NK-92 (cell line): ENCODE results near the gene PCDHB15.
"Not testable (repeated sequence)": the region's sequence is repeated elsewhere in the genome, so short reads cannot be mapped to it uniquely, and the experiment has no call there.

Experiments
- DNase-seq: peaks from one replicate; lab custom pipeline; 2025; ENCODE audit not compliant: unreplicated experiment; lab: John Stamatoyannopoulos, UW

PCDHB15 gene

GRCh38 chr5:141245250-141245717, at the start of gene PCDHB15:
PCDHB15 (plus strand) TSS chr5:141245395; CDS start chr5:141245579, 184 bp downstream.
- no peak for DNase-seq

DNA sequence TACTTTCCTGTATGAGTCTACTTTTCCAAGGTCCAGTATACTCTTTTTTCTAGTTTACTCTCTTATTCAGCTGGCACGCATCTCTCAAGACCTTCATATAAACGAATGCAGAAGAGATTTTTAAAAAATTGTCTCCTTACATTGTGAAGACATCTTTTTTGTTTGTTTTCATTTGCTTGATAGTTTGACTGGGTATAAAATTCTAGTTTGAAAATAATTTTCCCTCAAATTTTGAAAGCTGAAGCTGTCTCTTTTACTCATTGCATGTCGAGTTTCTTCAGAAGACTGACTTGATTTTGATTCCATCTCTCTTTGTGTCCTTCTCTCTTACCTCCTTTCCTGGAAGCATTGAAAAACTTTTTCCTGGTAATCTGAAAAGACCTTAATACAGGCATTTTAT, 48.8 kb upstream of the PCDHB15 start:
- no peak for DNase-seq

GRCh38 chr5:141199359-141200235, 45.6 kb upstream of the PCDHB15 start, which contains the start of gene PCDHB11:
PCDHB11 (plus strand) TSS chr5:141199627; CDS start chr5:141199775, 148 bp downstream.
- no peak for DNase-seq

DNA sequence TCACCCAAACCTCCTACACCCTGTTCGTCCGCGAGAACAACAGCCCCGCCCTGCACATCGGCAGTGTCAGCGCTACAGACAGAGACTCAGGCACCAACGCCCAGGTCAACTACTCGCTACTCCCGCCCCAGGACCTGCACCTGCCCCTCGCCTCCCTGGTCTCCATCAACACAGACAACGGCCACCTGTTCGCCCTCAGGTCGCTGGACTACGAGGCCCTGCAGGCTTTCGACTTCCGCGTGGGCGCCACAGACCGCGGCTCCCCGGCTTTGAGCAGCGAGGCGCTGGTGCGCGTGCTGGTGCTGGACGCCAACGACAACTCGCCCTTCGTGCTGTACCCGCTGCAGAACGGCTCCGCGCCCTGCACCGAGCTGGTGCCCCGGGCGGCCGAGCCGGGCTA, 44.1 kb upstream of the PCDHB15 start:
- DNase-seq = not testable (repeated sequence)

GRCh38 chr5:141201646-141202045, 43.5 kb upstream of the PCDHB15 start:
- DNase-seq = not testable (repeated sequence)

DNA sequence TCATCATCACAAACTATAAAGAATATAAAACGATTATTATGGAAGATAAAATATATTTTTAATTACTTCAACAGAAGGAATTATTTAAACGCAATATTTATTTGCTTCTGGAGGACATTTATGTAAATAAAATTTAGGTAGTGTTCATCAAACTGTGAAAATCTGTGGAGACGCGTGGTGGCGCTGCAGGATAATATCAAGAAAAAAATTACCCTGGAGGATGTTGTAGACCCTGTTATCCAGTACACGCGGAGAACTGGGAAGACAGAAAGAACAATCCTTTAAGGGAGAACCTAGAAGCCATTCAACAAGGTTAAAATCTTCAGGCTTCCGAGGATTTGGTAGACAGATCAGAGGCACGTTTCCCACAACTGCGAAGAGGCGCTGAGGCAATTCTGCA, 36.7 kb upstream of the PCDHB15 start, which contains the start of gene PCDHB12:
TSS of gene PCDHB12 (plus strand) at position 242 of the 400 bp plus-strand sequence. CDS start 189 bp downstream, outside the sequence.
- DNase-seq = no peak

- DNase-seq = not testable (repeated sequence)
Measured at GRCh38 chr5:141210281-141210680, 34.9 kb upstream of the PCDHB15 start.

- not testable (repeated sequence) for DNase-seq
Measured at GRCh38 chr5:141210849-141211248, 34.3 kb upstream of the PCDHB15 start.

- DNase-seq = not testable (repeated sequence)
Measured at GRCh38 chr5:141213656-141214339, 31.4 kb upstream of the PCDHB15 start, which contains the start of gene PCDHB13. PCDHB13 (plus strand) TSS chr5:141213919; CDS start chr5:141214124, 205 bp downstream.

DNA sequence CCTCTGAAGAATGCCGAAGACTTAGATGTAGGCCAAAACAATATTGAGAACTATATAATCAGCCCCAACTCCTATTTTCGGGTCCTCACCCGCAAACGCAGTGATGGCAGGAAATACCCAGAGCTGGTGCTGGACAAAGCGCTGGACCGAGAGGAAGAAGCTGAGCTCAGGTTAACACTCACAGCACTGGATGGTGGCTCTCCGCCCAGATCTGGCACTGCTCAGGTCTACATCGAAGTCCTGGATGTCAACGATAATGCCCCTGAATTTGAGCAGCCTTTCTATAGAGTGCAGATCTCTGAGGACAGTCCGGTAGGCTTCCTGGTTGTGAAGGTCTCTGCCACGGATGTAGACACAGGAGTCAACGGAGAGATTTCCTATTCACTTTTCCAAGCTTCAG, 30.6 kb upstream of the PCDHB15 start:
- not testable (repeated sequence) for DNase-seq

GRCh38 chr5:141215504-141215903, 29.7 kb upstream of the PCDHB15 start:
- DNase-seq = not testable (repeated sequence)

DNA sequence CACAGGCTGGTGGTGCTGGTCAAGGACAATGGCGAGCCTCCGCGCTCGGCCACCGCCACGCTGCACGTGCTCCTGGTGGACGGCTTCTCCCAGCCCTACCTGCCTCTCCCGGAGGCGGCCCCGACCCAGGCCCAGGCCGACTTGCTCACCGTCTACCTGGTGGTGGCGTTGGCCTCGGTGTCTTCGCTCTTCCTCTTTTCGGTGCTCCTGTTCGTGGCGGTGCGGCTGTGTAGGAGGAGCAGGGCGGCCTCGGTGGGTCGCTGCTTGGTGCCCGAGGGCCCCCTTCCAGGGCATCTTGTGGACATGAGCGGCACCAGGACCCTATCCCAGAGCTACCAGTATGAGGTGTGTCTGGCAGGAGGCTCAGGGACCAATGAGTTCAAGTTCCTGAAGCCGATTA, 29.2 kb upstream of the PCDHB15 start:
- not testable (repeated sequence) for DNase-seq

DNA sequence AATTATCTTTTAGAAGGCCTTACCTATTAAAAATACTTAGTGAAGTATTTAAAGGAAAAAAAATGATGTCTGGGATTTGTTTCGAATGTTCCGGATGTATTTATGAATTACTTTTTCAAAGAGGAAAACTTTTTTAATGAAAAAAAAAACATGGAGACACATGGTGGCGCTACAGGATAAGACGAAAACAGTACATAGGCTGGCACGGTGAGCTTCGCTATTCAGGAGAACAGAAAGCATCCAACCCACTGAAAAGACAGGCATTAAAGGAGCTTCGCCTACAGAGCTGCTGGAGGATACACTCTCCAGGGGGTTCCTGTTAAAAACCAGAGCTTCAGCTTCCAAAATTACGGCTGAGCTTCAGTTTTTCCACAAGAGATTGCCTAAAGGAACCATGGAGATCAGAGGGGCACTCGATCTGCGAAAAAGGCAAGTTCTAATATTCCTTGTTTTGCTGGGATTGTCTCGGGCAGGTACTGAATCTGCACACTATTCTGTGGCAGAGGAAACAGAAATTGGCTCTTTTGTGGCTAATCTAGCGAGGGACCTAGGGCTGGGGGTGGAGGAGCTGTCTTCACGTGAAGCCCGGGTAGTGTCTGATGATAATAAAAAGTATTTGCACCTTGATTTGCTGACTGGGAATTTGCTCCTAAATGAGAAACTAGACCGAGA, 21.9 kb upstream of the PCDHB15 start, which contains the start of gene PCDHB14:
TSS of gene PCDHB14 (plus strand) at position 232 of the 672 bp plus-strand sequence. CDS start at position 395, 163 bp downstream.
- DNase-seq = no peak

- DNase-seq = not testable (repeated sequence)
Measured at GRCh38 chr5:141224844-141225243, 20.4 kb upstream of the PCDHB15 start.

DNA sequence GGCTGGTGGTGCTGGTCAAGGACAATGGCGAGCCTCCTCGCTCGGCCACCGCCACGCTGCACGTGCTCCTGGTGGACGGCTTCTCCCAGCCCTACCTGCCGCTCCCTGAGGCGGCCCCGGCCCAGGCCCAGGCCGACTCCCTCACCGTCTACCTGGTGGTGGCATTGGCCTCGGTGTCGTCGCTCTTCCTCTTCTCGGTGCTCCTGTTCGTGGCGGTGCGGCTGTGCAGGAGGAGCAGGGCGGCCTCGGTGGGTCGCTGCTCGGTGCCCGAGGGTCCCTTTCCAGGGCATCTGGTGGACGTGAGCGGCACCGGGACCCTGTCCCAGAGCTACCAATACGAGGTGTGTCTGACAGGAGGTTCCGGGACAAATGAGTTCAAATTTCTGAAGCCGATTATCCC, 19.8 kb upstream of the PCDHB15 start:
- DNase-seq = not testable (repeated sequence)

DNA sequence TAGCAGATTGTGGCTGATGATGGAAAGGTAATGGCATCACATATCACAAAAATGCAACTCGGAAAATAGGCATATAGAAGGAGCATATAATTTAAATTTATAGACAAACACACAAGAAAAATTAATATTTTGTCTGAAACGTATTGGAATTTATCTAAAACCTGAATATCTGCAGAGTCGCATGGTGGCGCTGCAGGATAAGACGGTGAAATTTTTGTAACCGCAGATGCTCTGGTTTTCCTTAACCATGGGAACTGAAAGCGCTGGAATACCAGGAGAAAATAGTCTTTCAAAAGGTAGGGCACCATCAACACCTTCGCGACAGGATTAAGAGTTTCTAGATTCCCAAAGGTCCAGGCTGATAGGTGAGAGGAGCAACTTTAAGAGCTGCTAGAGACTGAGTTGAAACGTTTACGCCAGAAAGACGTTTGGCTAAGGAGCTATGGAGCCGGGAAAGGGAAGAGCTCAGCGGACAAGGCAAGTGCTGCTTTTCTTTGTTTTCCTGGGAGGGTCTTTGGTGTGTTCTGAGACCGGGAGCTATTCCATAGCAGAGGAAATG, 11.0 kb upstream of the PCDHB15 start:
- DNase-seq = no peak

- DNase-seq = not testable (repeated sequence)
Measured at GRCh38 chr5:141235922-141236321, 9.3 kb upstream of the PCDHB15 start.

- no peak for DNase-seq
Measured at GRCh38 chr5:141236516-141237313, 8.5 kb upstream of the PCDHB15 start.

DNA sequence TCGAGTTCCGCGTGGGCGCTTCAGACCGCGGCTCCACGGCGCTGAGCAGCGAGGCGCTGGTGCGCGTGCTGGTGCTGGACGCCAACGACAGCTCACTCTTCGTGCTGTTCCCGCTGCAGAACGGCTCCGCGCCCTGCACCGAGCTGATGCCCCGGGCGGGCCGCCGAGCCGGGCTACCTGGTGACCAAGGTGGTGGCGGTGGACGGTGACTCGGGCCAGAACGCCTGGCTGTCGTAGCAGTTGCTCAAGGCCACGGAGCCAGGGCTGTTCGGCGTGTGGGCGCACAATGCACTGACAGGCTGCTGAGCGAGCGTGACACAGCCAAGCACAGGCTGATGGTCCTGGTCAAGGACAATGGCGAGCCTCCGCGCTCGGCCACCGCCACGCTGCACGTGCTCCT, 3.7 kb upstream of the PCDHB15 start:
- DNase-seq = no peak

DNA sequence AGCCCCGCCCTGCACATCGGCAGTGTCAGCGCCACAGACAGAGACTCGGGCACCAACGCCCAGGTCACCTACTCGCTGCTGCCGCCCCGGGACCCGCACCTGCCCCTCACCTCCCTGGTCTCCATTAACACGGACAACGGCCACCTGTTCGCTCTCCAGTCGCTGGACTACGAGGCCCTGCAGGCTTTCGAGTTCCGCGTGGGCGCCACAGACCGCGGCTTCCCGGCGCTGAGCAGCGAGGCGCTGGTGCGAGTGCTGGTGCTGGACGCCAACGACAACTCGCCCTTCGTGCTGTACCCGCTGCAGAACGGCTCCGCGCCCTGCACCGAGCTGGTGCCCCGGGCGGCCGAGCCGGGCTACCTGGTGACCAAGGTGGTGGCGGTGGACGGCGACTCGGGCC, 1.8 kb downstream of the PCDHB15 start:
- DNase-seq = not testable (repeated sequence)
